HTR-8/SVneo (cell line): ENCODE measurements around the gene EXD2.
A peak's percentile ranks its signal among the peaks of the same experiment; 100 is the strongest.

Source experiments
- DNase-seq: peaks from one replicate; pipeline ENCODE4 v3.0.0; 2011; ENCODE audit warnings: low spot score, mixed read lengths; ENCODE audit not compliant: insufficient read length
- FAIRE-seq: peaks from 2 replicates; lab custom pipeline; 2011; peaks lifted over from hg19 to GRCh38; lab: Jason Lieb, UNC

Gene EXD2

DNA sequence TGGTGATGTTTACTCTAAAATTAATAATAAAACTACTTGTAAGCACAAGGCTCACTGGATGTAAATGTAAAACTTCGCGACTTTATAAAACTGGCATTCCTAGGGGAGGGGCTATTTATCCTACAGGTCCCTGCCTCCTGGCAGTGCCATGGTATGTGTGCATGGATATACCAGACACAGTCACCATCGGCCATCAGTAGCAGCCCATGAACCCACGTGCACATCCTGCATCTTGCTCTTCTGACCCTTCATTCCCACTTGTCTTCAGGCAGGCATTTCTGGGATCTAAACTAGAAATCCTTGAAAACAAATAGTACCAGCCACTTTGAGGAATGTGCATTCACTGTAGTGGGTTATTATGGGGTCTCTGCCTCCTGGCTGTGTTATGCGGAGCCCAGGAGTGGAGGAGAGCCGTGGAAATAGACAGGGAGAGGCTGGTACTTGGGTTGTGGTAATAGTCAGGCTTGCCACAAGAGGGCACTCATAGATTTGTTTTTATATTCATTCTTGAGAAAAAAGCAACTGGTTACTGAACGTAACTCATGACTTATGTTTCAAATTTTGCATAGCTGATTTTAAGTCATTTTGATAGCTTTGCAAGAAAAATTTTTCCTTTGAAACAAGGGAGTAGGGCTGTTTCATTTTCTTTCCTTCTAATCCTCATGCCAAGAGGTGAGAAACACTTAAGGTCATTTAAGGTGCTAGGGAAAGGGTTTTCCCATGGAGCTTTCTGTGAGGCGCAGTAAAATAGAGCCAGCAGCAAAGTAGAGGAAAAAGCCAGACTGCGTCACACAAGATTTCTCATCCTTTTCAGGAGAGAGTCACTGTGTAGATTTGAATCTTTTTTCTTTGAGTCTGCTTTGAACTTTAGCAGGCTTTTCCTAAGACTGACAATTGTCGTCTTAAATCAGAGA, 51.3 kb downstream of the EXD2 start:
- peak; percentile 88 for FAIRE-seq
- peak; percentile 93 for DNase-seq

DNA sequence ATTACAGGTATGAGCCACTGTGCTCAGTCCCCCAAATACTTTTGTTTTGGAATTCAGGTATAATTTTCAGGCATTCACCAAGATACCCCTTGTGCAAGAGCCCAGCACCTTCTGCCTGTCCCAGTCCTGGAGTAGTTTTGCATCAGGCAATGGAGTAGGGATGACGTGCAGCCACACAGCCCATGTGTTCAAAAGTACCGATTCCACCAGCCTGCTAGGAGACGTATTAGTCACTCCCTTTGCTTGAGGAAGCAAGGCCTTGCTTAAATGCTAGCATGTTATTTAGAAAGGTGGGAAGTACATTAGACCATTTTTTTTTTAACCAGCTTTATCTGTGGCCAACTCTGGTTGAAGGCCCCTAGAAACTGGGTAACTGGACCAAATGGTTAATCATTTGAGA, 53.6 kb downstream of the EXD2 start:
- FAIRE-seq: peak; percentile 75
- DNase-seq: no peak

DNA sequence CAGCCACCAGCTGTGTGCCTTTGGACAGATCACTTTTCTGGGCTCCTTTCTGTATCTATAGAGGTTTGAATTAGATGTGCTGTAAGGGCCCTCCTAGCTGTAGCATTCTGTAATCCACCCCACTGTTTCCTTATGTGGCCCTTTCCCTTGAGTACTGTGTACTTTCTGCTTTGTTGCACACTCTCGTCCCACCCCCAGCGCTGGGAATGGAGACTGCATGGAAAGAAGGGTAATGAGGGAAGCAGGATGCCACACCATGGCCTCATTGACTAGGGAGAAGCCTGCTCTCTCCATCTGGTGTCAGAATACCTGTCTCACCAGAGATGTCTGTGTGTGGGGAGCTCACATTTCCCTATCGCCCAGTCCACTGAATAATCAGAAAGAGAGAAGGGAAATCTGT, 55.0 kb downstream of the EXD2 start:
- DNase-seq (no peak), FAIRE-seq (peak; percentile 93)

DNA sequence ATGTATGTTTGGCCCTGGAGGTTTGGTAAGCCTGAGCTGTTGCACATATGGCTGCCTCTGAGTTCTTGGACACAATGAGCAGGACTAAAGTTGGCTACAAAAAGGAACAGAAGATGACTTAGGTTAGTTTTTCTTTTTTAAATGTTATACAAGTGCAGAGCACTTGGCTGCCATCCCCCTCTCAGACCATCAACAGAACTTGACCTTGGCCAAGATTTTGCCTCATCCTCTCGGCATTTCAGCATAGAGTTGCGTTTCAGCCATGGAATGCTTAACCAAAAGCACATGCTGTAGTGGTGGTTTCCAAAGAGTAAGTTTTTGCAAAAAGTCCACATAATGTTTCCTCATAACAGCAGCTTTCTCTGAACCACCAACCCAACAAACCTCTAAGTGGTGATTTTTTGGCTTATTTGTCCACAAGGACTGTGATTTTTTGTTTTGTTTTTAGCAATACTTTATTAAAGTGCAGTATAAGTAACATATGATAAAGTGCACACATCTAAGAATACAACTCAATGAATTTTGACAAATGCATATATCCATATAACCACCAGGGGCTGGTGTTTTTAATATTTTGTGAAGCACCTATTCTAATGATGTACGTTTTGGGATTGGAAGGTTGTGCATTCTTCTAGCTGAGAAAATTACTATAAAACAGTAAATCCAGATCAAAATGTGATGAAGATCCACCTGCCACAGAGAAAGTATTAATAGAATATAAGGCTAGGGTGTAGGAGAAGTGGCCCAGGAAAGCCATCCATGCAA, 56.6 kb downstream of the EXD2 start:
- FAIRE-seq: peak; percentile 95

DNA sequence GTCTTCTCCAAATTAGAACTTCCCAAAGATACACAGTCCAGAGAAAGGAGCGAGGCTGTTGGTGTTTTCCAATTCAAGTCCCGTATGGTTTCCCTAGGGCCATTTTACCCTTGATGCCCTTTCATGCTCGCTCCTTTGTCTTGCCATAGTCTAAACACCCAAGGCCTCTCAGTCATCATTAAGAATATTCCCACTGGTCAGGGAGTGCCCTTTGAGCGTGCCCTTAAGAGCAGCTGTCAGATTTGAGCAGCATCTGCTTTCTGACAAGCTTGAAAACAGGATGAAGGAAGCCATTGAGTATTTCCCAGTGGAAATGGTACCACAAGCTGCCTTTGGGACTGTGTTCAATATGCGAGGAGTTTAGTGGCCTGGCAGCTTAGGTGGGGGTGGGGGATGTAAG, 58.3 kb downstream of the EXD2 start:
- FAIRE-seq (peak; percentile 94), DNase-seq (no peak)

More for the DNA sequence above, 56.6 kb downstream of the EXD2 start:
- no peak for DNase-seq

DNA sequence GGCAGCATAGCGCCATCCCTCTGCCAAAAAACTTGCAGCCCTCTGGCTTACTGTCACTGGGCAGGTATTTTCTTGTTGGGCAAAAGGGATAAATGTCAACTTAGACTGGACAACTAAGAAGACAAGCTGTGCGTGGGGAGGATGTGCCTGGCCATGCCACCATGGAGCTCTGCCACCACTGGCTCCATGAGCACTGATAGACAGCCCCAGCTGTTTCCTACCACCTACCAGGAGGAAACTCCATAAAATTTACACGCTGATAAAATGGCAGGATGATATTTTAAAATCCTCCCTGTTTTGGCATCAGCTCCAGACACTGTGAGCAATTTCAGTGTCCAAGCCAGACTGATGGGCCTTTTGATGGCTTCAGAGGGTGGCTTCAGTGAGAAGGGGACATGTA, 61.6 kb downstream of the EXD2 start:
- DNase-seq (no peak), FAIRE-seq (no peak)

DNA sequence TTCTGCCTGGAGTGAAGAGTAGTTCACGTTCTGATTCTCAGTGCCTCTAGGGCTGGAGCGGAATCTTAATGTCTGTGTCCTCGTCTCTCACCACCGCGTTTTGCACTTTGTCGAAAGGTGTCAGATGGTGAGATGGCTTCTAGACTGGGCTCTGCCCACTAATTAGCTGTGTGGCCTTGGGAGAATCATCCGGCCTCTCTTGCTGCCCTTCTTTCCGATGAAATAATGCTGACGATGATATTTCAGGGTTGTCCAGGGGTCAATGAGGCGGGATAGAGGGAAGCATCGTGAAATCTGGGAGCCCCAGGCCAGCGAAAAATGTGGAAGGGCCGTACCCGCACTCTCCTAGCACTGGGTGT, 67.8 kb downstream of the EXD2 start:
- FAIRE-seq: no peak

DNA sequence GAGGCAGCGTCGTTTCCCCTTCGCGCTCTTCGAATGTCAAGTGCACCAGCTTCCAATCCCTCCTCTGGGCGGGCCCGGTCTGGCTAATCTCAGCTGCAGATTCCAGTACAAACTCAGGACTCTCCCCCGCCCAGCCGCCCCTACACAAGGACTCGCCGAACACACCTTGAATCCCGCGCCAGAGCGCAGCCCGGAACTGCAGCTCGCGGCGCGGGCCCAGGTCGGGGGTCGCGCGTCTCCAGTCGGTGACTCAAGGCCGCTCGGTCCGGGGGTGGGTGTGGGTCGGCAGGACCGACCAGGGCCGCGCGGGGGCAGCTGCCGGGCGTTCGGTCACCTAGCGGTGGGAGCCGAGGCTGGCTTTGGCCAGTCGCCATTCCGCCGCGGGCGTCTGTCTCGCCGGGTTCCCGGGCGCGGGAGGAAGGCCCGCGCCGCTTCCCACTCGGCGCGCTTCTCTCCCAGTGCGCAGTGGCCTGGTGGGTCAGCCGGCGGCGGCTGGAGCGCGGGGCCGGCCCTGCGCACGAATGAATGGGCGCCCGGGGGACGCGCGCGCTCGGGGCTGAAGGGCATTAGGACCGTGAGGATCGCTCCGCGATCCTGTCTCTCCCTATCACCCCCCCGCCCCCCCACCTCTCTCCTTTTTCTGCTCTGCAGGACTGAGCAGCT, 68.4 kb downstream of the EXD2 start, which contains the start of gene GALNT16:
Gene GALNT16, plus strand, starts transcription at position 632 of the 663 bp plus-strand sequence. CDS start 133 bp downstream, outside the sequence.
- FAIRE-seq (no peak), DNase-seq (peak; percentile 91)

More for the DNA sequence above, 67.8 kb downstream of the EXD2 start:
- no peak for DNase-seq

DNA sequence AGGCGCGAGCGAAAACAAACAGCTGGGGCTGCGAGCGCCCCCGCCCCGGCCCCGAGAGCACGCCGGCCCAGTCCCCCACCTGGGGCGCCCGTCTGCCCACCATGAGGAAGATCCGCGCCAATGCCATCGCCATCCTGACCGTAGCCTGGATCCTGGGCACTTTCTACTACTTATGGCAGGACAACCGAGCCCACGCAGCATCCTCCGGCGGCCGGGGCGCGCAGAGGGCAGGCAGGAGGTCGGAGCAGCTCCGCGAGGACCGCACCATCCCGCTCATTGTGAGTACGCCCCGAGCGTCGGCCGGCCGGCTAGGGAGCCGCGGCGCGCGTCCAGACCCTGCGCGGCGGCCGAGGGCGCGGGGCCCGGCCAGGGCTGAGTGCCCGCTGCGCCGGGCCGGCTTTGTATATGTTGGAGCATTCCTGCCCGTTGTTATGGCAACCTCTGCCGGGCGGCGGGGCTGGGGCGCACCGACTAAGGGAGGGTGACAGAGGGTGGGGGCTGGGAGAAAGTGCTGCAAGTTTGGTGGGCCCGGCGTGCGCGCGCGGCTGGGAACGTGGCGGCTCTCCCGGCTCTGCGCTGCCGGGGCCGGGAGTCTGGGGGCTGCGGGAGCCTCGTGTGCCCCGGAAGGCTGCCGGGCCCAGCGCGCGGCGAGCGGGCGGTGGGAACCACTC, 69.0 kb downstream of the EXD2 start:
- DNase-seq (peak; percentile 55), FAIRE-seq (peak; percentile 98)

DNA sequence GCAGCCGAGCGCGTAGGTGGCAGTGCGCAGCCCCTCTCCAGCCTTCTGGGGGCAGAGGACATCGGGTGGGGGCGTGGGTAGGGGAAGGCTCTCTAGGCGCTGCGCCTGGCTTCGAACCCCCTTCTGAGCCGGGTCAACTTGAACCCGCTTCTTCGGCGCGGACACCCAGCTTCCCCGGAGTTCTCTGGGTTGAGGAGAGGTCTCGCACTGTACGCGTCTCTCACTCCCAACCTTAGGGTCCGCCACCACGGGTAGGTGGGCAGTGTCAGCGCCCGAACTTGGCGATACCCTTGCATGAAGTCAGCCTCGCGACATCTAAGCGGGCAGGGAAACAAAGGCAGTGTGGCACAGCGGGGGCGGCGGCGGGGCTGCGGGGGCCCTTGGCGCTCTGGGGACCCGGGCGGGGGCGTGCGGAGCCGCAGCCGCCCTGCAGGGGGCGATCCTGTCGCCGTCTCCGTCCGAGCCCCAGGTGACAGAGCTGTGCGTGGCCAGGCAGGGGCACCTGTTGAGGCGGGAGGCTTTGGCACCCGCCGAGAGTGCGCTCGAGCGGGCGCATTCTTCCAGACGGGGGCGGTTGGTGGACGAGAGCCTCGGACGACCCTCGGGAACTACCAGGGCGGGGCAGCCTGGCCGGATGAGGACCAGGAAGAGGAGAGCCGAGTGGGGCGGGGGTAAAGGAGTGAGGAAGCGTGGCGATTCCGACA, 69.7 kb downstream of the EXD2 start:
- FAIRE-seq (peak; percentile 62), DNase-seq (no peak)

DNA sequence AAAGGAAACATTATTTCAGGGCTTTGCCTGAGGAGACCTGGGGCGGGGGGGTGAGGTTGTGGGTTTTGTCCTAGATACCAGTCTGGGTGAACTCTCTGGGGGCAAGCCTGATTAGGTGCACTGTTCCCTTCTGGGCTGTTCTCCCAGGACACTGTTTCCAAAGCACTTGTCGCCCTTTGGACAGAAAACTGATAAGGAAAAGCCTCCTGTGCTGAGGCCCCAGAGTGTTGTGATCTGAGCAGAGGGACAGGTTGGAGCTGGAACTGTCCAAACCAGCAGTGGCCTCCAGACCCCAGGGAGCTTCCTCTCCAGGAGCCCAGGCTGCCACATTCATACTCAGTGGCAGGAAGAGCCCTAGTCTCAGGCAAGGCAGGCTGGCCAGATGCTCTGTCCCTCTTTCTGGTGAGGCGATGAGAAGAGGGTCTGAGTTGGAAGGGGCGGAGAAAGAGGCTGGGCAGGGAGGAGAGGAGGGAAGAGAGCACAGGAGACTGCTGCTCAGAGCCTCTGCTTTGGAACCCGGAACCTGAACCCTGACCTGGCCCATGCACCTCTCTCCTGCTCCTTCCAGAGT, 70.5 kb downstream of the EXD2 start:
- FAIRE-seq (peak; percentile 16), DNase-seq (no peak)

DNA sequence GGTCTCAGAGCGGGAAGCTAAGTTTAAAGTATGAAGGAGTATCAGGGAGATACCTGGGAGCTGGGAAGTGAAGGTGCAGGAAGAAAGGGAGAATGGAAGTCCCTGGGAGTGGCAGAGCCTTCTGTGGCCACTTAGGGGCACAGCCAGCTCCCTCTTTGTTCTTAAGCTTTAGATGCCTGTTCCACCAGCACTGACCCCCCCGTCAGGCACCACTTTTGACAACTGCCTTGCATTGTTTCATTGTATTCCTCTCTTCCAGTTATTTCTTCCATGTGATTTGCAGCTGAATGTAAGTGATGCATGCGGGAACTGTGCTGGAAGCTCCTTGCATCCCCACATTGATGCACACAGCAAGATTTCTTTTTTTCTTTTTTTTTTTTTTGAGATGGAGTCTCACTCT, 71.2 kb downstream of the EXD2 start:
- DNase-seq: no peak
- no peak for FAIRE-seq

DNA sequence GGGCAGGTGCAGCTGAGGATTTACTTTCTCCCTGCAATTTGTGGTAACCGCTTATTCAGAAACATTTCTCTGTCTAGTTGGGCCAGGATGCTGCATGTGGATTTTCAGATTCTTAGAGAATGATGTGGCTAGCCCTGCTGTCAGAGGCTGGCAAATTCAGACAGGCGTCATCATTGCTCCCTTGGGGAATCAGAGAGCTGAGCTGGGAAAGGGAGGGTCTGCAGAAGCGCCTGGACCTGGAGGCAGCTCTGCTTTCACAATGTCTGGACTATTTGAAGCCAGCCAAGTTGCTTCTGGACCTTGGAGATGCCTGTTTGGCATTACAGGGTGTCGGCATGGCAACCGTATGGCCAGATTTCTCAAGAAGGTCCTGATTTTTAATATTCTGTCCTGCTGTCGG, 72.1 kb downstream of the EXD2 start:
- FAIRE-seq (peak; percentile 96), DNase-seq (peak; percentile 89)

DNA sequence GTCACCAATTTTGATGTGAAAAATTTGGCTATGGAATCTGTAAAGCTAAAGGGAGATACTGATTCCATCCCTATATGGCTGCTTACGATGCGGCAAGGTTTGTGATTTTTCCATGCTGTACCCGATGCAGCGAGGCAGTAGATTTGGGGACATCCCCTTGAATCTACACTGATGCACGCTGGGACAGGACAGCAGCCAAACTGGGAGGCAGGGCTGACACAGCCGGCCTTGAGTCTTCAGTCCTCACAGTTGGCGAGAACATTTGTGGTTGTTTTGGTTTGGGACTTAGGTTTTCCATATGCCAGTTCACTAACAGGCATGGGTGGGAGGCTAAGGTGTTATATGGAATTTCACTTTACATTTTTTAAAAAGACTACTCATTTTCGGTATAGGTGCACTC, 72.5 kb downstream of the EXD2 start:
- FAIRE-seq (no peak), DNase-seq (no peak)

DNA sequence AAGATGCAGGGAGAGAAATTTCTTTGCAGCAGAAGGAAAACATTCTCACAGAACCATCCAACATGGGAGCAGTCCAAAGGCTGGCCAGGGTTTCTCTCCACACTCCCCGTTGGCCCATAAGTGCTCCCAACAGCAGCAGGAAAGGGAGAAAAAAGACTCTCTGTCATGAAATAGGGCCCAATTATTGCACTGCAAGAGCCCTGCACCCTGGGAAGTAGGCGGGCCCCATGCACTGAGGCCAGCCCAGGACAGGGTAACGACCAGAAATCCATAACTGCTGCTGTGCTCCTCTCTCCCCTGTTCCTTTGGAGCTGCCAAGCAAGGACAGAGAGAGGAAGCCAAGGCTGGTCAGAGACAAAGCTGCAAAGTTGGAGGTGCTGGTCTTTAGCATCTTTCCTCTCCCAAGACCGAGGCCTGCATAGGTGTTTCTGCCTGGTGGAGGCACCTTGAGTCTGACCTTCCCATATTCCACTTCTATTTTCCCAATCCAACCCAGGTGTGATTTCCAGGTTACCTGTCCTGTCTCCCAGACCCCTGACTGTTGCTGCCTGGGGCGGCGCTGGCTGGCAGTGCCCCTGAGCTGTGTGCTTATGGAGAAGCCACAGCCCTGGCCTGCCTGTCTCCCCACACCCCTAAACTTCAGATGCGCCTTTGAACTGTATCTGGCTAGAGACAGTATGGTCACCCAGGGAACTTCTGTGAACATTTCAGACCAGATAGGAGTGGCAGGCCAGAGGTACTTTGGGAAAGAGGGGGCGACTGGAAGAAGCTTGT, 75.5 kb downstream of the EXD2 start:
- FAIRE-seq: peak; percentile 4
- no peak for DNase-seq

DNA sequence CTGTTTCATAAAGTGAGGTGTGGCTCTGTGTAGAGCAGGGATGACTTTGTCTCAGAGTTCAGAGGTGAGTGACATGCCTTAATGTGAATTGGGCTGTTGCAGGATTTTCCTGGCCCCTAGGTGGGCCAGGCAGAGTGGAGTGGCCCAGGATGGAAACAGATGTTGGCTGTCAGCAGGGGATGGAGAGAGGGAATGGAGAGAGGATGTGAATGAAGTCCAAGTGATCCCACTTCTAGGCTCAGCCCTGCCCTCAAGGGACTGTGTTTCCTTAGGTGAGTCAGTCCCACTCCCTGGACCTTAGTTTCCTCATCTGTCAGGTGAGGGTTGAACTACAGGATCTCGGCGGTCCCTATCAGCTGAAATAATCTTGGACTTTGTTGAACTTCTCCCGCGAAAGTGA, 76.2 kb downstream of the EXD2 start:
- FAIRE-seq (peak; percentile 92), DNase-seq (no peak)

DNA sequence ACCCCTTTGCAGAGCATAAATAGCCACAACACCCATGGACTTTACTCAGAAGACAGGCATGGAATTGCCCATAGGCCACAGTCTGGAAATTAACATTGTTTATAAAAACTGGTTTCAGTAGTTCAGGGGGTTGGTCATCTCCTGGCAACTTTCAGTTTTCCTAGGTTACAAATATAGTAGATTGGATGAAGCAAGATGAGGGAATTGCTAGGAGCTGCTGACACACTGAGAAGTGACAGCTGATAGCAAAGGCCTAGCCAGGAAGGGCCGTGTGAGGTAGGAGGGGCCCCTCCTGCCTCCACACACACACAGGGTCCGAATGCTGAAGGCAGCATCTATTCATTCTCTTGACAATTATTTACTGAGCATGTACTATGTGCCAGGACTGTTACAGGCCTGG, 76.9 kb downstream of the EXD2 start:
- FAIRE-seq: no peak
- no peak for DNase-seq

DNA sequence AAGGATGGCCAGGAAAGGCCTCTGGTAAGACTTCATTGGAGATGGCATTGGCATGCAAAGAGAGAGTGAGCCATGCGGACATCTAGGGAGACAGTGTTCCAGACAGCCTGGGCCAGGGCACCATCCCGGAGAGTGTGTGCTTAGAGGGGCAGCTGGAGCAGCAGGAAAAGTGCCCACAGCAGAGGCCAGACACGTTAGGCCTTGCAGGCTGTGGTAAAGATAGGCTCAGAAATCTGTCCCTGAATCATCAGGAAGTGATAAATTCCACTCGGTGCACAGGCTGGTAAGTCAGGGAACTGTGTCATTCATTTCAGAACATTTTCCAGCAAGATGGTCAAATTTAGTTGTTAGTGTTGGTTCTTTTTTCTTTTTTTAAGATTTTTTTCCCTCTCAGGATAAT, 77.5 kb downstream of the EXD2 start:
- FAIRE-seq (no peak), DNase-seq (peak; percentile 76)
